Left lobe of liver (tissue), 2 donors: Measurements from ENCODE around the gene BRWD1. TPM values are rescaled to one million over a fixed set of nuclear protein-coding genes. Genes with fewer than 3 reads are reported as not detected.
"Not testable (repeated sequence)": the region's sequence is repeated elsewhere in the genome, so short reads cannot be mapped to it uniquely, and the experiment has no call there.

ENCODE experiments used
- ATAC-seq: fragments of 200-7000 bp; cut with Tn5 transposase; one replicate; pipeline ENCODE4 v1.9.1; 2020; ENCODE audit warnings: mild to moderate bottlenecking, moderate library complexity
- DNase-seq: peaks from one replicate; pipeline ENCODE4 v3.0.0-alpha.2; 2020; ENCODE audit warnings: low spot score
- total RNA-seq: library from RNA; stranded (reverse); gene quantifications from one replicate; pipeline ENCODE4 v1.2.1, GENCODE V29; 2021
- donor health status: DM: no; HTN: no; CAD: no; lungs with moderate emphysema.
- donor health status: DM: no; HTN: yes; CAD: no.

The BRWD1 gene
- total RNA-seq, 1 donor from 2014 or later = 21.9 TPM

DNA sequence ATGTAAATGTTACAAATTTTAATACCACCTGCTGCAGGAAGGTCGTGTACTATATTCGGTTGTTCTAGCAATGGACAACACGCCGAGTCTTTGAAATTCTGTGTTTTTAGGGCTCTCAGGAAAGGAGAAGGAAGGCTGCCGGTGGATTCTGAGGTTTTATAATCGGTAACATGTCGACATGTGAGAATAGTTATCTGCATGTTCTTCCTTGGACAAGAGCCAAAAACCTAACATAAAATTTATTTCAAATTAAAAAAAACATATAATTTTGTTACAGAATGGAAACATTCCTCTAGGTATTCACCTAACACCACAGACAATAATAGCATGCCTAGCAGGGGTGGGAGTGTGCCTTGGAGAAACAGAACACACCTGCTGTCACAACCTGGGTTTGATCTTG, 135.0 kb downstream of the BRWD1 start:
- DNase-seq (no peak), ATAC-seq (no peak)

DNA sequence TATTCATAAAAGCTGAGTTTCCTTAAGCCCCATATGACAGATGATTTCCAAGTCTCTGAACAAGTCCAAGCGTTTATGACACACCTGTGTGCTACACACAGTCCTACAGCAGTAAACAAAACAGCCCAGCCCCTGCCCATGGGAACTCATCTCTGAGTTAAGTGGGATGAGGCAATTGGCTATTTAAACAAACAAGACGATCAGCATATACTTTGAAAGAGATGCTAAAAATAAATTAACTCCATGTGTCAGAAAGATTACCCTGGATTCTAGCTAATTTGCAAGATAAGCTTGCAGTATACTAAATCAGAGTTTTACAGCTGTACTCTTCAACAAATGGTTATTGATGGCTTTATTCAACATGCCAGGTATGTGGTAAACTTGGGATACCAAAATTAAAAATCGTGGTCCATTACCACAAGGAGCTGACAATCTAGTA, 137.1 kb downstream of the BRWD1 start:
- DNase-seq (no peak), ATAC-seq (no peak)

DNA sequence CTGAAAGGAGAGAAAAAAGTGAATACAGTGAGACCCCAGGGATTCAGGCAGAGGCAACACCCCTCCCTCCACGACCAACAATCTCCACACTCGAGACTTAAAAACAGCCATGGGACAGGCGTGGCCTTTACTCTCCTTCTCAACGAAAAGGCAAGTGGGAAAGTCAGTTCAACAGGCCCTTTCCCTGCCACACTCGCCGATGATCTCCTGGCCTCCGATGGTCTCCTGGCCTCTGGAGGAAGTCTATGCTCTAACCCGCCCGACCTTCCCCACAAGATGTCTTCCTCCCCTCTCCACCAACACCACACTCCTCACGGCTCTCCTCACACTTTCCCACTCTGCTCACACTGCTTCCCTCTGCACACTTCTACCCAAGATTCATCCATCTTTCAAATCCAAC, 137.8 kb downstream of the BRWD1 start:
- ATAC-seq (peak; percentile 7), DNase-seq (no peak)

DNA sequence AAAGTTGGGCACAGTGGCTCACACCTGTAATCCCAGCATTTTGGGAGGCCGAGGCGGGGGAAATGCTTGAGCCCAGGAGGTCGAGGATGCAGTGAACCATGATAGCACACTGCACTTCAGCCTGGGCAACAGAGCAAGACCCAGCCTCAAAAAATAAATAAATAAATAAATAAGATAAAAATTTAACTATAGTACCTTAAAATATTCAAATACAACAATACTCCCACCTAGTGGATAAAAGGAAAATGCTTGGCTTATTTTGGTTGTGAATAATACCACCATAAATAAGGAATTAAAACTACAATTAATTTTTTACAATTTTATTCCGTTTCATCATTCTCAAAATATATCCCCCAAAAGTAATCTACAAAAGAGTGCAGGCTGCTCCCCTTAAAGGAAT, 138.3 kb downstream of the BRWD1 start:
- ATAC-seq (peak; percentile 50), DNase-seq (no peak)

DNA sequence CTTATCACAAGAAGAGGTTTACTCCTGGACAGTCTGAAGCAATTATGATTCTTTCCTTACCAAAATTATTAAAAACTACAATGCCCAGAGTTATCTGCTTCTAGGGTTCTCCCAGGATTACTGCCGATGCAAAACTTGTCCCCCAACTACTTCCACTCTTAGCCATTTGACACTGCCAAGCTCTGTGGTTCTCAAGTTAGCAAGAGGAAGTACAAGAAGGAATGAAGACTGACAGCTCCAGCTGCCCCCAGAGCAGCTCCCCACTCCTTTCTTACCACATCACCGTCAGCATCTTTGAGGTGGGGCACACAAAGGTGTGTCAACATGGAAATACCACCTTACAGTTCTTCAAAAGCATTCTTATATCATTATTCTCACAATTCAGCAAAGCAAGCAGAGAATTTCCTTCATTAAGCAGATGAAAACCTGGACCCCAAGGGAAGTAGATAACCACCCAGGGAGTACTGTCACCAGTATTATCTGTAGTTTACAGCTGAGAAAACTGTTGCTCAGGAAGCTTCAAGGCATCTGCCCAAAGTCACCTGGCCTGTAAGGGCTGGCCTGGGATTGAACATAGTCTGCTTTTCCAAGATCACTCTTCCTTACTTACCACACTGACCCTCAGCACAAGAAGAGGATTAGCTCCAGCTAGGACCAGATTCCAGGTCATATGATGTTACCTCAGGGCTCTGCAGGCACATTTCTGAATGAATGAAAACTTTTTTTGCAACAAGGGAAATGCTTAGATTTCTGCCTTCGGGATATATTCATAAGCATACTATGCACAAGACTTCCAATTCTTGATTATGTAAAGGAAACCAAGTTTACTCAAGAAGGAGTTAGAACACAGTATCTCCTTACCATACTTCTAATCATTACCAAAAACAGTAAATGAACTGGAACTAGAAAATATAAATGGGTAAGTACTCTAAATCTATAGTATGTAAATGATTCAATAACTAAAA, 139.4 kb downstream of the BRWD1 start:
- DNase-seq = no peak
- ATAC-seq = no peak

DNA sequence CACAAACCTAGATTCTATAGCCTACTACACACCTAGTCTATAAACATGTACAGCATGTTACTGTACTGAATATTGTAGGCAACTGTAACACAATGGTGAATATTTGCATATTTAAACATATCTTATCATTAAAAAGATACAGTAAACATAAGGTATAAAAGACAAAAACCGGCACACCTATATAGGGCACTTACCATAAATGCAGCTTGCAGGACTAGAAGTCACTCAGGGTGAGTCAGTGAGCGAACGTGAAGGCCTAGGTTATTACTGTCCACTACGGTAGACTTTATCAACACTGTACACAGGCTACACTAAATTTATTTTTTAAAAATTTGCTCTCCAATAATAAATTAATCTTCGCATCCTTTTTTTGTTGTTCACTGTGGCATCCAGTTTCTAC, 143.5 kb downstream of the BRWD1 start:
- ATAC-seq = no peak

DNA sequence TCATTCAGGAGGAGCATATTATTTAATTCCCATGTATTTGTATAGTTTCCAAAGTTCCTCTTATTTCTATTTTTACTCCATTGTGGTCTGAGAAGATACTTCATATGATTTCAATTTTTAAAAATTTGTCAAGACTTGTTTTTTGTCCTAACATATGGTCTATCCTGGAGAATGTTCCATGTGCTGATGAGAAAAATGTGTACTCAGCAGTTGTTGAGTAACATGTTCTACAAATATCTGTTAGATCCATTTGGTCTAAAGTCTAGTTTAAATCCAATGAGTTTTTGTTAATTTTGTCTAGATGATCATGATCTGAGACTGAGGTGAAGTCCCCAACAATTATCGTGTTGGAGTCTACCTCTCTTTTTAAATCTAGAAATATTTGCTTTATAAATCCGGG, 144.6 kb downstream of the BRWD1 start:
- no peak for DNase-seq
- peak; percentile 70 for ATAC-seq

More for the DNA sequence above, 143.5 kb downstream of the BRWD1 start:
- no peak for DNase-seq

DNA sequence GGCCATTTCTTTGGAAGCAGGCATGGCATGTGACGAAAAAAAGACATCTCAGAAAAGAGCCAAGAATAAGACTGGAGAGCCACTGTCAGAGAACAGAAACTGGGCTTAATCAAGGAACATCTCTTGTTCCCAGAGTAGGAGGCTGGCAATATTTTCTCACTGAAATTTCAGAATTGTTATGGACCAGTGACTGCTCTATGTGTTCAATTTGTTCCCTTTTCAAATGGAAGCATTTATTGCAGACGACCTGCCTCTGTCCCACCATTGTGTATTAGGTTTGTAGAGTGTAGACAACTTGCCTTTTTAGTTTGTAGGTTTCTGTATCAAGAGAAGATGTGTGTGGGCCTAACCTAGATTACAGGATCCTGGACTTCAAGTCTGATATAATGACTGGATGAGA, 148.9 kb downstream of the BRWD1 start:
- DNase-seq (no peak), ATAC-seq (no peak)

DNA sequence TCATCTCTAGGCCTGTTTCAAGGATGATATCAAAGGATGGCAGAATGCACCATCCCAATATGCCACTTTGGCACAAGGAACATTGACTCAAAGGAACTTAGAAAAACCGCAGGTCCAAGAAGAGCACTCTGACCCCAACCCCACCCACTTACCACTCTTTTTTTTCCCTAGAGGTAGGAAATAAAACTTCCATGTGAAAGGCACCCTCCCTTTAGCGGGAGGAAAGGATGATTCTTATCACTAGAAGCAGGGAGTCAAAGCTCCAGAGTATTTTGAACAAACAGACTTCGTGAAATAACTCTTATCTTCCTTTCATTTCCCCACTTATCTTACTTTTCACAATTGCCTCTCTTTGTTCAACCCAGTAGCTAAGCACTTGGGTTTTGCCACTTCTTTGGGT, 152.4 kb downstream of the BRWD1 start:
- ATAC-seq = no peak
- DNase-seq = no peak

DNA sequence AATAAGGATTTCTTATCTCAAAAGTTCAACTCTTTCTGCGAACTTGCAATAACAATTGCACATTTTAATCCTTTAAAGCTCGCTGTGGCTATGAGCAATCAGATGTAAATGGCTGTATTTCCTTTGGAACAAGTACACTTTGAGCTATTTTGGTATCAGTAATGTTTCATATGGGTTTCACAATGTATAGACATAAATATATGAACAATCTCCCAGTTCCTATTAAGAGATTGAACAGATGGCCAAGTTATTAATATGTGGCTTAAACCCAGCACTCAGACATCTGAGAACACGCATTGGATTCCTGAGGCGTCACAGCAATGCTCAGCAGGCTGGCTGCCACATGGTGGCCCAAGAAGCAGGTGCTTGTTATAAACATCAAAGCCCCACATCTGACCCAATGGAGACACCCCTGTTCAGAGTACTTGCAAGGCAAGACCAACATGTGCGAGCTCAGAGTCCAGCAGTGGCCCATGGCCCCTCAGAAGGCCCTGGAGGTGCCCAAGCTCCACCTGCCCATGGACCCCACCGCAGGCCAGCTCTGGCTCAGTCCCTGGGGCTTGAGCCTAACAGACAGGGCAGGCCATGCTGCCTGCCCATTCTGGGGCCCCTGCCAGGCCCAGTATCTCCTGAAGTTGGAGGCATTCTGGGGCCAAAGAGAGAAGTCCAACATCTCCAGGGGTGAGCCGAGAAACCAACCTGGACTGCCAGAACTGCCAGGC, 153.9 kb downstream of the BRWD1 start:
- ATAC-seq (no peak), DNase-seq (no peak)

DNA sequence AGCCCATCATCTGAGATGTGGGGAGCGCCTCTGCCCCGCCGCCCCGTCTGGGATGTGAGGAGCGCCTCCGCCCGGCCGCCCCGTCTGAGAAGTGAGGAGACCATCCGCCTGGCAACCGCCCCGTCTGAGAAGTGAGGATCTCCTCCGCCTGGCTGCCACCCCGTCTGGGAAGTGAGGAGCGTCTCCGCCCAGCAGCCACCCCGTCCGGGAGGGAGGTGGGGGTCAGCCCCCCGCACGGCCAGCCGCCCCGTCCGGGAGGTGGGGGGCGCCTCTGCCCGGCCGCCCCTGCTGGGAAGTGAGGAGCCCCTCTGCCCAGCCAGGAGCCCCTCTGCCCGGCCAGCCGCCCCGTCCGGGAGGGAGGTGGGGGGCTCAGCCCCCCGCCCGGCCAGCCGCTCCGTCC, 156.2 kb downstream of the BRWD1 start:
- not testable (repeated sequence) for DNase-seq, ATAC-seq

DNA sequence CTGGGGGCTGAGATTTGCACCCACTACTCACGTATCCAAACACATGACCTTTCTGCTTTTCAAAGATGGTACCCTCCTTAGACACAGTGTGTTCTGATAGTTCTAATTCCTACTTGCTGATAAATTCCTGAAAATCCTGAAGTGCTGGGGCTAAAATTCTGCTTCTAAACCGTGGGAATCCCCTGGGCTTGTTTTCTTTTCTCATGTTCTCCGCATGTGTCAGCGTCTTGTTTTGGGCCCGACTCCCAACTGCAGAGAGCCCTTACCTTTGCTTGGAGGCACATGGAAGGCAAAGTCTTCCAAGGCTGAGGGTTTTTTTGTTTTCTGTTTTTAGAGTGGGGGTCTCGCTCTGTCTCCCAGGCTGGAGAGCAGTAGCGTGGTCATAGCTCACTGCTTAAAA, 157.4 kb downstream of the BRWD1 start:
- no peak for ATAC-seq
- no peak for DNase-seq

DNA sequence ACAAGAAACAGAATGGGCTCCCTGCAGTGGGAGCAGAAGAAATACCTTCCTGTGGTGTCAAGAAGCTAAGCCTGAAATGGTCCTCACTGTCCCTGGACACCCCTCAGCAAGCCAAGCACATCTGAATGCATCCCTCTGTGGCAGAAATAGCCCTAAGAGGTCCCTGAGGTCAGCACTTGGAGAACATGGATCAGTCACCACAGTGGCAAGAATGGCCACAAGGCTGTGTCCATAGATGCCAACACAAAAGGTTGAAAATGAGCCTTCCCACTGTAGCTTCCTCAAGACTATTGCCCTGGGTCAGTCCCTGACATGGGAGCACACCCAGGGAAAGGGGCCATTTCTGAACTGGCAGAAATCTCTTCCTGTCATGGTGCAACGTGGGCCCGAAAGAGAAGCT, 157.9 kb downstream of the BRWD1 start:
- ATAC-seq (no peak), DNase-seq (no peak)

DNA sequence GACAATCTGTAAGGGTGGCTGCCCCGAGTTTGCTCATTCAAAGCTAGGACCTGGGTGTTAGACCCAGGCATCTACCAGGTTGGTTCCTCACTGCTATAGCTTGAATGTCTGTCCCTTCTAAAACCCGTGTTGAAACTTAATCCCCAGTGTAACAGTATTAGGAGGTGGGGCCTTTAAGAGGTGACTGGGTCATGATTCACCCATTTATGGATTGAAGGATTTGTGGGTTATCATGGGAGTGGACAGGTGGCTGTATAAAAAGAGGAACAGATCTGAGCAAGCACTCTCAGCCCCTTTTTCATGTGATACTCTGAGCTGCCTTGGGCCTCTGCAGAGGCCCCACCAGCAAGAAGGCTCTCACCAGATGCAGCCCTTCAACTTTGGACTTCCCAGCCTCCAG, 159.6 kb downstream of the BRWD1 start:
- no peak for DNase-seq
- no peak for ATAC-seq

DNA sequence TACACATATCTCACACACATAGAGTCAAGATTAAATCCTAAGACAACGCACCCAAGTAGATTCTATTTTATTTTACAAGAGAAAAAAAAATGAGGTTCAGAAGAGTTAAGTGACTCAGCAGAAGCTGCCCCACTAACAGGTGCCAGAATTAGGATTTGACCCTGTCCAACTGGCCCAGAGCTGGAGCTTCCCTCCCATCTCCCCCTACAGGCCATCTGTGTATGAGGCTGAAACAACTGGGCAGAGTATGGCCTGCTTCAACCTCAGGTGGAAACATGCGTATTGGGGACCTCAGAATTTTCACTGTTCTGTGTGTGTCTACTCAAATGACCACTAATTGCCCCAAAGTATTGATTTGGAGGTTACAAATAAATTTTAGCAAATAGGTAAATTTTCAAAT, 160.1 kb downstream of the BRWD1 start:
- ATAC-seq (peak; percentile 95), DNase-seq (no peak)

DNA sequence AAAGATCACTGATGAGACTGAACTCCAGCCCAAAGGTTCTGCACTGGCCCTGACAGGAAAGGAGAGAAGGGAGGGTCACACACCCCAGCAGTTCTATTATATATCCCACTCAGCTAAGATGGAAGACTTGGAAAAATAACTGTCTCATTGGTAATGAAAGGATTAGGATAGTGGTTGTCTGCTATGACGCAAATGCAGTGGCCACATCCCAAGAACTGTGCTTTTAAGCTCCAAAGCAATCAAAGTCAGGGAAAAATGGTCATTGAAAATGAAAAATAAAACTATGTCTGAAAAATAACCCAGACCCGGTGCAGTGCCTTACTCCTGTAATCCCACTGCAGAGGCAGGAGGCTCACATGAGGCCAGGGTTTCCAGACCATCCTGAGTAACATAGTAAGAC, 161.2 kb downstream of the BRWD1 start:
- DNase-seq (no peak), ATAC-seq (no peak)

DNA sequence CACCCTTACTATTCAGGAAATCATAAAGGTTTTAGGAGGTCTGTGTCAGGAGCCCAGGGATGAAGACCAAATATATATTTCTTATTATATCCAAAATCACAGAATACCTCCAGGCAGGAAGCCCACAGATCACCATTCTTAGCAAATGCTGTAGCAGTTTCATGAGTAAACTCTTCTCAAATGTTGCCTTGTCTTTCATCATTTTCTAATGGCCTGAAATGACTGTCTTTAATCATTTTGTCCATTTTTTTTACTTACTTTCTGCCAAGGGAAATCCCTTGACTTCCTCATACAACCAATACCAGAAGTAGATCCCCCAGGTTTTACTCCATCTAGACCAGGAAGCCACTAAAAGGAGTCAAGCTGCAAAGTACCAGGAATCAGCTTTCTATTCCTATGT, 162.6 kb downstream of the BRWD1 start:
- DNase-seq (no peak), ATAC-seq (no peak)

DNA sequence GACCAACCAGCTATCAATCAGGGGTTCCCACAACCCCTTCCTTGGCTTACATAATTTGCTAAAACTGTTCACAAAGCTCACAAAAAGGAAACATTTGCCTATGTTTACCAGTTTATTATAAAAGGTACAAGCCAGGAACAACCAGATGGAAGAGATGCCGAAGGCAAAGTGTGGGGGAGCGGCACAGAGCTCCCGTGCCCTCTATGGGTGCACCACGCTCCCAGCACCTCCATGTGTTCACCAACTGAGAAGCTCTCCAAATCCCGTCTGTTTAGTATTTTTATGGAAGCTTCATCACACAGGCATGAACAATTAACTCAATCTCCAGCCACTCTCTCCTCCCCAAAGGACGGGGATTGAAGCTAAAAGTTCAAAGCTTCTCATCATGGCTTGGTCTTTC, 163.1 kb downstream of the BRWD1 start:
- ATAC-seq = no peak
- no peak for DNase-seq

DNA sequence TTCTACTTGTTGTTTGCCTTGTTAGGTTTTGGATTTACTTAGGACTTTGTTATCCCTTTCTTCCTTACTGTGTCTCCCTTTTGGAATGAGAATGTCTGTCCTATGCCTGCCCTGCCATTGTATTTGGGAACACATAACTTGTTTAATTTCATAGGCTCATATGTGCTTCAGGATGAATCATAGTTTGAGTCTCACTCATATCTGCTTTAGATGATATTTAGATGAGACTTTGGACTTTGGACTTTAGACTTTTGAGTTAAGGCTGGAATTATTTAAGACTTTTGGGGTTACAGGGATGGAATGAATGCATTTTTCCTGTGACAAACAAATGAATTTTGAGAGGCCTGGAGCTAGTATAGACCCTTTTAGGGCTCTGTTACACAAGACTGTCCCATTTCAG, 163.6 kb downstream of the BRWD1 start:
- DNase-seq (no peak), ATAC-seq (no peak)

DNA sequence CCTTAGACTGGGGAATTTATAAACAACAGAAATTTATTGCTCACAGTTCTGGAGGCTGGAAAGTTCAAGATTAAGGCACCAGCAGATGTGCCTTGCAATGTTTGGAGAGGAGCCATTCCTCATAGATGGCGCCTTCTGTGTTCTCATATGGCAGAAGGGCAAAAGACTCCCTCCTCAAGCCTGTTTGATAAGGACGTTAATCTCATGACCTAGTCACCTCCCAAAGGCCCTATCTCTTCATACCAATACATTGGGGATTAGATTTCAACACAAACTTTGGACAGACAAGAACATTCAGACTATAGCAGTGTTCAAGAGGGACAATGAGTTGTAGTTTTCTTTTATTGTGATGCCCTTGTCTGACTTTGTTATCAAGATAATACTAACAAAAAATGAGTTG, 164.5 kb downstream of the BRWD1 start:
- ATAC-seq (no peak), DNase-seq (no peak)

DNA sequence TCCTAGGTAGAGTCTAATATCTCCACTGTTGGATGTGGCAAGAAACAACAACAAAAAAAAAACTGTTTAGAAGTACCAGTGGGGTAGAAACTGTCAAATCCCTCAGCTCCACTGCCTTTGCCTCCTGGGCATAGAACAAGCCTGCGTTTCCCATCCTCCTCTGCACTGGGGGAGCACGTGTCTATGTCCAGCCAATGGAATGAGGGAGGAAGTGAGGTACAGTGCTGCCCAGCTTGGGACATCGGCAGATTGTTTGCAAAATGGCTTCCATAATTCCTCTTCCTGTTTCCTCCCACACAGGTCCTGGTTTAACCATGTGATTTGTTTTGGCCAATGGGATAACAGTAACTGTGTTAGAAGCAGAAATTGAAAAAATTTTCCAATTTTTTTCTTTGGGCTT, 169.2 kb downstream of the BRWD1 start:
- no peak for DNase-seq
- ATAC-seq = no peak

DNA sequence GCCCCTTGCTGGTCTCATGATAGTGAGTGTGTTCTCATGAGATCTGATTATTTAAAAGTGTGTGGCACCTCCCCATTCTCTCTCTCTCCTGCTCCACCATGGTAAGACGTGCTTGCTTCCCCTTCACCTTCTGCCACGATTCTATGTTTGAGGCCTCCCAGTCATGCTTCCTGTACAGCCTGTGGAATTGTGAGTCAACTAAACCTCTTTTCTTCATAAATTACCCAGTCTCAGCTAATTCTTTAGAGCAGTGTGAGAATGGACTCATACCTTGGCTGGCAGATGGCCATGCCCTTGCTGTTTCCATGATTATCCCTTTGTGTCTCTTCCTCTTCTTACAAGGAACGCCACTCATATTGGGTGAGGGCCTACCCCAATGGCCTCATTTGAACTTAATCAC, 170.5 kb downstream of the BRWD1 start:
- no peak for ATAC-seq

More for the DNA sequence above, 170.5 kb downstream of the BRWD1 start:
- no peak for DNase-seq
